ENCODE results near the gene SFT2D1.

Gene SFT2D1

DNA sequence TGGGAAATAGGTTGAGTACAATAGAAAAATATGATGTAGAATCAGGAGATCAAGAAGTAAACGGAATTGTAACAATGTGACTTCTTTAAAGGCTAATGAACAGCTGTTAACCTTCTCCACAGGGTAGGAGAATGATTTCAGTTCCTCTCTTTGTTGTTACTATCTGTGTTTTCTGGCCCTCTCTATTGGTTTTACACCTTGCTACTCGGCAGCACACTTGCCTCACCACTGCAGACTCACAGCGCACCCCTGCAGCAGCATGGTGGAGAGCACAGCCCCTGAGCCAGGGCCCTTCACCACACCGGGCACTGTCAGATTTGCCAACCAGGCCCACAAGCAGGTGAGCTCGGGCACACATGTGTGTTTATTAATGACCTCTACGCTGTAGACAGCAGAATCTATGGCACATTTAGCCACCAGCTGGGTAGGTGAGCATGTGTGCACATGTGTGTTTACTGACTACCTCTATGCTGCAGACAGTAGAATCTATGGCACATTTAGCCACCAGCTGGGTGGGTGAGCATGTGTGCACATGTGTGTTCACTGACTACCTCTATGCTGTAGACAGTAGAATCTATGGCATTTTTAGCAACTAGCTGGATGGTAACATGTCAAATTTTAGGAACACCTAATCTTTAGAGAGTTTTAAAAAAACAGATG lies 16.8 kb downstream of the SFT2D1 start:
- H3K27me3 ChIP-seq (ENCODE audit: low read length), result no peaks in the 10 kb centered on the region

DNA sequence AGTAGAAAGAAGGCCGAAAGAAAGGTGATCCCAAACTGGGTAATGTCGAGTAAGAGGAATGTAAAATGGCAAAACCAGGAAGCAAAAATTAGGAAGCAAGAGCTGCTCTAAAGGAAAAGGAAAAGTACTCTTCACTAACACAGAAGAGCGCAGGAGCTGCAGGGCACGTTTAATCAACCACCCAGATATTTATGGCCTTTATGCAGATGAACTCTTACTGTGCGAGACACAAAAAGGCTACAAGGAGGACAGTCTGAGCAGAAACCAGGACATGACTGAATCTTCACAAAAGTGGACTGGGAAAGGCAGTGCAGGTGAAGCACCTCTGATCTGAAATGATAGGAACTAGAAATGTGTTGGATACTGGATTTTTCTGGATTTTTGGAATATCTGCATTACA lies 18.9 kb downstream of the SFT2D1 start:
- no peak overlapping the region for H3K9ac ChIP-seq (ENCODE audit: low read length)
- no peak overlapping the region for H3K27ac ChIP-seq (ENCODE audit: low read depth, low read length)
- peaks cover 4% of the 10 kb centered on the region; the same call in 1 of the 2 replicates for H4K20me1 ChIP-seq (ENCODE audit: low read depth, low read length)
- H3K36me3 ChIP-seq (ENCODE audit: low read length), result peaks cover 25% of the 10 kb centered on the region; the same call in 1 of the 2 replicates
- H3K9me2 ChIP-seq (replicated peaks; ENCODE audit: insufficient read depth, low read length), result no peaks in the 10 kb centered on the region
- H3K9me3 ChIP-seq (ENCODE audit: insufficient read depth, low read length), result no peaks in the 10 kb centered on the region
- H2AFZ ChIP-seq (ENCODE audit: low read depth, low read length, severe bottlenecking), result no peak overlapping the region
- H3K27me3 ChIP-seq (ENCODE audit: low read length), result no peaks in the 10 kb centered on the region
- no peak overlapping the region for H3K4me2 ChIP-seq (ENCODE audit: low read depth, low read length, poor library complexity, severe bottlenecking)
- no peak overlapping the region for H3K4me3 ChIP-seq (ENCODE audit: insufficient read depth, low read length, poor library complexity, severe bottlenecking)
- TF ChIP-seq, protein P1, sequence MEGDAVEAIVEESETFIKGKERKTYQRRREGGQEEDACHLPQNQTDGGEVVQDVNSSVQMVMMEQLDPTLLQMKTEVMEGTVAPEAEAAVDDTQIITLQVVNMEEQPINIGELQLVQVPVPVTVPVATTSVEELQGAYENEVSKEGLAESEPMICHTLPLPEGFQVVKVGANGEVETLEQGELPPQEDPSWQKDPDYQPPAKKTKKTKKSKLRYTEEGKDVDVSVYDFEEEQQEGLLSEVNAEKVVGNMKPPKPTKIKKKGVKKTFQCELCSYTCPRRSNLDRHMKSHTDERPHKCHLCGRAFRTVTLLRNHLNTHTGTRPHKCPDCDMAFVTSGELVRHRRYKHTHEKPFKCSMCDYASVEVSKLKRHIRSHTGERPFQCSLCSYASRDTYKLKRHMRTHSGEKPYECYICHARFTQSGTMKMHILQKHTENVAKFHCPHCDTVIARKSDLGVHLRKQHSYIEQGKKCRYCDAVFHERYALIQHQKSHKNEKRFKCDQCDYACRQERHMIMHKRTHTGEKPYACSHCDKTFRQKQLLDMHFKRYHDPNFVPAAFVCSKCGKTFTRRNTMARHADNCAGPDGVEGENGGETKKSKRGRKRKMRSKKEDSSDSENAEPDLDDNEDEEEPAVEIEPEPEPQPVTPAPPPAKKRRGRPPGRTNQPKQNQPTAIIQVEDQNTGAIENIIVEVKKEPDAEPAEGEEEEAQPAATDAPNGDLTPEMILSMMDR (IDR thresholded peaks at IDR 0.05; ENCODE audit: insufficient read depth, low read length, poor library complexity, severe bottlenecking), result no peak
- no peak for TF ChIP-seq EZH2phosphoT487 (conservative IDR thresholded peaks at IDR 0.05; ENCODE audit: low read length)
- no peaks in the 10 kb centered on the region for H3F3A ChIP-seq (ENCODE audit: insufficient read depth)
- no peaks in the 10 kb centered on the region for H3K79me2 ChIP-seq (ENCODE audit: insufficient read depth, low read length)

More for the DNA sequence above, 16.8 kb downstream of the SFT2D1 start:
- Histone ChIP-seq H4K20me1 (ENCODE audit: low read depth, low read length) (peaks cover 6% of the 10 kb centered on the region; the same call in 1 of the 2 replicates), H3K4me3 (ENCODE audit: insufficient read depth, low read length, poor library complexity, severe bottlenecking) (no peak overlapping the region), H2AFZ (ENCODE audit: low read depth, low read length, severe bottlenecking) (no peak overlapping the region), H3K27ac (ENCODE audit: low read depth, low read length) (no peak overlapping the region), H3K36me3 (ENCODE audit: low read length) (peaks cover 19% of the 10 kb centered on the region; the same call in 1 of the 2 replicates), H3K9ac (ENCODE audit: low read length) (no peak overlapping the region), H3K9me3 (ENCODE audit: insufficient read depth, low read length) (no peaks in the 10 kb centered on the region), H3K79me2 (ENCODE audit: insufficient read depth, low read length) (peaks cover 9% of the 10 kb centered on the region; the same call in 1 of the 2 replicates), H3F3A (ENCODE audit: insufficient read depth) (no peaks in the 10 kb centered on the region; the same call in 1 of the 2 replicates), H3K9me2 (replicated peaks; ENCODE audit: insufficient read depth, low read length) (no peaks in the 10 kb centered on the region), H3K4me2 (ENCODE audit: low read depth, low read length, poor library complexity, severe bottlenecking) (no peak overlapping the region)
- TF ChIP-seq, protein P1 (IDR thresholded peaks at IDR 0.05; ENCODE audit: insufficient read depth, low read length, poor library complexity, severe bottlenecking), result no peak
- TF ChIP-seq EZH2phosphoT487 (conservative IDR thresholded peaks at IDR 0.05; ENCODE audit: low read length), result no peak

DNA sequence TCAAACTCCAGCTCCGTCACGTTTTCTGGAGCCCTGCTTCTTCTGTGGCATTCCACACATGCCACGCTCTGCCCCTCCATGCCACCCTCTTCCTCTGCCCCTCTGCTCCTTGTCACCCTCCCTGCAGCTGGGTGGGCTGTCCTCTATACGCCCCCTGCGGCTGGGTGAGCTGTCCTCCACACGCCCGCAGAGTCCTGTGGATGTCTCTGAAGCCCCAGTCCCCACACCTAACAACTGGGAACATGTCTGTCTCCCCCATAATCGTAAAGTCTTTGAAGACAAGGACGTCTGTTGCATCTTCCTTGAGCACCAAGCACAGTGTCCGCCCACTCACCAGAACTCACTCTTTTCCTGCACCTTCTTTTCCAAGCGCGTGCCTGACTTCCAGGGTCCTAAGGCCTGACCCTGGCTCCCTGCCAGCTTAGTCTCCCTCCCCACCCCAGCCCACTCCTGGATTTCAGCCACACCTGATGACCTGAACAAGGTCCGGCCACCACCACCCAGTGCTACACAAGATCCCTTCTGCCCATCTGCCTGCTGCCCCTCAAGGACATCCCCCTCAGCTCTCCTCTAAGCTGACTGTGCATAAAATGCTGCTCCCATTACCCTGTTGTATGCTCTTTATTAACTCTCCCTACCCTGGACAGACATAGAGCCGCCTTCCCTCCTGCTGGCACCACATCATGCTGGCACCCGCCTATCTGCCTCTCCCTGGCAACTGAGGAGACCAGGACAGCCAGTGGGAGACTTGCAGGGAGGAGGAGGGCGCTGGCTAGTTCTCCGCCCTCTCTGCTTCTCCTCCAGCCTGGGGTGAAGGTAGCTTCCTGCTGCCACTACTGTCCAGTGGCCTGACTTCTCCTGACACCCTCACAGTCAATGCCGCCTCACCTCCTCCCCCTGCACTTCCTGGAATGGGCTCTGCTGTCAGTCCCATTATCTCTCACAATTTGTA lies 23.4 kb downstream of the SFT2D1 start:
- no peaks in the 10 kb centered on the region for H3K9me2 ChIP-seq (replicated peaks; ENCODE audit: insufficient read depth, low read length)
- H3K79me2 ChIP-seq (ENCODE audit: insufficient read depth, low read length), result no peaks in the 10 kb centered on the region
- H3K4me3 ChIP-seq (ENCODE audit: insufficient read depth, low read length, poor library complexity, severe bottlenecking), result no peak overlapping the region
- H3K4me2 ChIP-seq (ENCODE audit: low read depth, low read length, poor library complexity, severe bottlenecking), result no peak overlapping the region
- H3K9me3 ChIP-seq (ENCODE audit: insufficient read depth, low read length), result no peaks in the 10 kb centered on the region
- peaks cover 4% of the 10 kb centered on the region; the same call in 1 of the 2 replicates for H4K20me1 ChIP-seq (ENCODE audit: low read depth, low read length)
- TF ChIP-seq EZH2phosphoT487 (conservative IDR thresholded peaks at IDR 0.05; ENCODE audit: low read length), result no peak
- TF ChIP-seq, protein P1 (IDR thresholded peaks at IDR 0.05; ENCODE audit: insufficient read depth, low read length, poor library complexity, severe bottlenecking), result no peak
- H3F3A ChIP-seq (ENCODE audit: insufficient read depth), result no peaks in the 10 kb centered on the region
- H2AFZ ChIP-seq (ENCODE audit: low read depth, low read length, severe bottlenecking), result no peak overlapping the region
- H3K36me3 ChIP-seq (ENCODE audit: low read length), result peaks cover 12% of the 10 kb centered on the region; the same call in 1 of the 2 replicates
- H3K27ac ChIP-seq (ENCODE audit: low read depth, low read length), result no peak overlapping the region
- no peak overlapping the region for H3K9ac ChIP-seq (ENCODE audit: low read length)
- no peaks in the 10 kb centered on the region for H3K27me3 ChIP-seq (ENCODE audit: low read length)
